ENCODE results near the gene IRAK2.
A peak's percentile ranks its signal among the peaks of the same experiment; 100 is the strongest.

The IRAK2 gene

DNA sequence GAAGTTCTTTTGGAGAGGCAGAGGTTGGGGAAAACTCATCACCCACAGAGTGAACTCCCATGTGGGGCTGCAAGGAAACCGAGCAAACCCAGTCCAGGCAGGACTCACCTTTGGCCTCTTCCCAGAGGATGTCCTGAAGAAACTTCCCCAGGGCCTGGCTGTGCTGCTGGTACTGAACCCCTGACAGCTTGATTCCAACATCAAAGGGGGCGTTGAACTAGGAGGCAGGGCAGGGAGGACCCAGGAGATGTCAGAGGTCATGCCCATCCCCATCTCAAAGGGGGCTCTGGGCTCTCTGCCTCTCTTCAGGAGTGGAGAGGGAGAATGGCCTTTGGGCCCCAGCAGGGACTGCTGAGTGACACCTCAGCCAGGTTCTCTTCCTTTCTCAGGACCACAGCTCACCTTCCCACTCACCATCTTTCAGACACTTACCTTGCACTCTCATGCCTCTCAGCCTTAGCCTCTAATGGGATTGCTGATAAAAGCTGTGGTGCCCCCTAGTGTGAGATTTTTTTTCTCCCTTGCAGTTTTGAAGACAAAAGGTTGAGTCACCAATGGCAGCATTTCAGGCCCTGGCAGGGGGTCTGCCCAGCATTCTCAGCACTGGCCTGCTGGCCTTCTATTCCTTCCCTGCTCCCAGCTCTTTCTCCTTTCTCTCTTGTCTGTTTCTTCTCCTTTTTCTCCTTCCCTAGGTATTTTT is 122.0 kb downstream of the IRAK2 start:
- TF ChIP-seq EZH2 (IDR thresholded peaks at IDR 0.05; ENCODE audit: borderline replicate concordance, low read length), result no peak
- TF ChIP-seq, protein P1, sequence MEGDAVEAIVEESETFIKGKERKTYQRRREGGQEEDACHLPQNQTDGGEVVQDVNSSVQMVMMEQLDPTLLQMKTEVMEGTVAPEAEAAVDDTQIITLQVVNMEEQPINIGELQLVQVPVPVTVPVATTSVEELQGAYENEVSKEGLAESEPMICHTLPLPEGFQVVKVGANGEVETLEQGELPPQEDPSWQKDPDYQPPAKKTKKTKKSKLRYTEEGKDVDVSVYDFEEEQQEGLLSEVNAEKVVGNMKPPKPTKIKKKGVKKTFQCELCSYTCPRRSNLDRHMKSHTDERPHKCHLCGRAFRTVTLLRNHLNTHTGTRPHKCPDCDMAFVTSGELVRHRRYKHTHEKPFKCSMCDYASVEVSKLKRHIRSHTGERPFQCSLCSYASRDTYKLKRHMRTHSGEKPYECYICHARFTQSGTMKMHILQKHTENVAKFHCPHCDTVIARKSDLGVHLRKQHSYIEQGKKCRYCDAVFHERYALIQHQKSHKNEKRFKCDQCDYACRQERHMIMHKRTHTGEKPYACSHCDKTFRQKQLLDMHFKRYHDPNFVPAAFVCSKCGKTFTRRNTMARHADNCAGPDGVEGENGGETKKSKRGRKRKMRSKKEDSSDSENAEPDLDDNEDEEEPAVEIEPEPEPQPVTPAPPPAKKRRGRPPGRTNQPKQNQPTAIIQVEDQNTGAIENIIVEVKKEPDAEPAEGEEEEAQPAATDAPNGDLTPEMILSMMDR (IDR thresholded peaks at IDR 0.05; ENCODE audit: low read length), result peak; percentile 57
- H3K9ac ChIP-seq (ENCODE audit: low read length), result no peak overlapping the region
- H3K9me2 ChIP-seq (ENCODE audit: low read depth, low read length), result no peaks in the 10 kb centered on the region
- H3K9me3 ChIP-seq (ENCODE audit: low read length), result no peaks in the 10 kb centered on the region
- no peaks in the 10 kb centered on the region for H3K27me3 ChIP-seq (ENCODE audit: insufficient read depth, low read length)
- H3K79me2 ChIP-seq (ENCODE audit: insufficient read depth, low read length), result no peaks in the 10 kb centered on the region
- no peak overlapping the region for H3K27ac ChIP-seq (ENCODE audit: low read depth, low read length, poor library complexity, severe bottlenecking)
- no peaks in the 10 kb centered on the region for H4K20me1 ChIP-seq (ENCODE audit: insufficient read depth, low read length)
- H3K36me3 ChIP-seq (ENCODE audit: insufficient read depth, low read length), result peaks cover 42% of the 10 kb centered on the region; the same call in 1 of the 2 replicates
- H3K4me2 ChIP-seq (ENCODE audit: low read length), result no peak overlapping the region
- H3F3A ChIP-seq (ENCODE audit: insufficient read depth, low read length), result no peaks in the 10 kb centered on the region
- peaks cover 21% of the 10 kb centered on the region for H3K4me1 ChIP-seq (ENCODE audit: insufficient read depth, low read length, severe bottlenecking)
- no peak overlapping the region for H2AFZ ChIP-seq (ENCODE audit: low read length)
- no peak overlapping the region for H3K4me3 ChIP-seq (ENCODE audit: low read depth, low read length, poor library complexity, severe bottlenecking)

DNA sequence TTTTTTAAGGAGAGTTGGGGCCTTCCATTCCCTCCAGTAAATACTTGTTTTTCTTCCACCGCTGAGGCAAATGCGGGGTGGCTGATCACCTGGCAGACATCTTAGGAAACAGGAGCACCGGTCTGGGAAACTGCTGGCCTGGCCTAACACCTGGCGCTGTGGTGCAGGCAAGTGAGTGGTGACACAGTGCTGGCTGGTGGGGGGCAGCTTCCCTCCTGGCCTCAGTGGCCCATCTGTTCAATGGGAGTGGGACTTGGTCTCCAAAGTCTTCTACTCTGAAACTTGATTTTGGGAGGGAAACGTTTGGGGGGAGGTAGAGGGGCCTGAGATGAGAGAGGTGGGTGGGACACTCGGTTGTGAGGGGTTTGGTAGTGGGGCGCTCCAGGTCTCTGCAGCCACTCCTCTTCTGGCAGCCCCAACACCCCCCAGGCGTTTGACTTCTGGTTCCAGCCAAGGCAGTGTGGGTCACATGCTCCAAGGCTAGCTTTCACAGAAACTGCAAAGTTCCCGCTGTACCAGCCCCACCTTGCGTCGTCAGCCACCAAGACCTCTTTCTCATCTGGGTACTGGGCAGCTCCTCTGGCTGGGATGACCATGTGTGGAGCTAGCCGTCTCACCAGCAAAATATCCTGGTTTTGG is 123.3 kb downstream of the IRAK2 start:
- Histone ChIP-seq H3K9ac (ENCODE audit: low read length) (no peak overlapping the region), H3K27ac (ENCODE audit: low read depth, low read length, poor library complexity, severe bottlenecking) (no peak overlapping the region), H4K20me1 (ENCODE audit: insufficient read depth, low read length) (no peaks in the 10 kb centered on the region), H2AFZ (ENCODE audit: low read length) (no peak overlapping the region), H3K36me3 (ENCODE audit: insufficient read depth, low read length) (peaks cover 38% of the 10 kb centered on the region; the same call in 1 of the 2 replicates), H3K4me2 (ENCODE audit: low read length) (no peak overlapping the region), H3F3A (ENCODE audit: insufficient read depth, low read length) (no peaks in the 10 kb centered on the region), H3K4me3 (ENCODE audit: low read depth, low read length, poor library complexity, severe bottlenecking) (no peak overlapping the region), H3K79me2 (ENCODE audit: insufficient read depth, low read length) (no peaks in the 10 kb centered on the region), H3K9me3 (ENCODE audit: low read length) (no peaks in the 10 kb centered on the region), H3K9me2 (ENCODE audit: low read depth, low read length) (no peaks in the 10 kb centered on the region), H3K27me3 (ENCODE audit: insufficient read depth, low read length) (no peaks in the 10 kb centered on the region), H3K4me1 (ENCODE audit: insufficient read depth, low read length, severe bottlenecking) (peaks cover 32% of the 10 kb centered on the region)
- no peak for TF ChIP-seq EZH2 (IDR thresholded peaks at IDR 0.05; ENCODE audit: borderline replicate concordance, low read length)
- TF ChIP-seq, protein P1 (IDR thresholded peaks at IDR 0.05; ENCODE audit: low read length), result no peak

DNA sequence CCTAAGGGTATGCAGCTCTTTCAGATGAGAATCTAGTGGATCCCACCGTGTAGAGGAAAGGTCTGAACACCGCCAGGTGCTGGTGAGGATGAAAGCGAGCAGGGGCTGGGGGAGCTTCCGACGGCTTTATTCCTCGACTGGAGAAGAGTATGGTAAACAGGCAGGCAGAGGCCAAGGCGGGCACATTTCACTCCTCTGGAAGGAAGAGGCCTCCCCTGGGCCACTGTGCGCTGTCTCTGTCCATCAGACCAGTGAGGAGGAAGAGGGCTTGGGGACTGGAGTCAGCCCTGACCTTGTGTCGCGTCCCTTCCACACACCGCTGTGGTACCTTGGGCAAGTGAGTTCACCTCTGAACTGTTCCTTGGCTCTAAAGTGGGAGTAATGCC is 123.8 kb downstream of the IRAK2 start:
- Histone ChIP-seq H3K9me3 (ENCODE audit: low read length) (no peaks in the 10 kb centered on the region), H3F3A (ENCODE audit: insufficient read depth, low read length) (no peaks in the 10 kb centered on the region), H3K9ac (ENCODE audit: low read length) (no peak overlapping the region), H3K4me3 (ENCODE audit: low read depth, low read length, poor library complexity, severe bottlenecking) (no peak overlapping the region), H2AFZ (ENCODE audit: low read length) (no peak overlapping the region), H3K27me3 (ENCODE audit: insufficient read depth, low read length) (no peaks in the 10 kb centered on the region), H3K4me2 (ENCODE audit: low read length) (no peak overlapping the region), H3K27ac (ENCODE audit: low read depth, low read length, poor library complexity, severe bottlenecking) (no peak overlapping the region), H3K4me1 (ENCODE audit: insufficient read depth, low read length, severe bottlenecking) (peaks cover 31% of the 10 kb centered on the region), H3K79me2 (ENCODE audit: insufficient read depth, low read length) (no peaks in the 10 kb centered on the region), H3K36me3 (ENCODE audit: insufficient read depth, low read length) (peaks cover 38% of the 10 kb centered on the region; the same call in 1 of the 2 replicates), H3K9me2 (ENCODE audit: low read depth, low read length) (no peaks in the 10 kb centered on the region), H4K20me1 (ENCODE audit: insufficient read depth, low read length) (no peaks in the 10 kb centered on the region)
- TF ChIP-seq EZH2 (IDR thresholded peaks at IDR 0.05; ENCODE audit: borderline replicate concordance, low read length), result no peak
- TF ChIP-seq, protein P1 (IDR thresholded peaks at IDR 0.05; ENCODE audit: low read length), result no peak

All from OCI-LY1 (cell line).